GM23338 (cell line): ENCODE results near the gene OR8H3. TPM values are rescaled to one million over a fixed set of nuclear protein-coding genes. Genes with fewer than 3 reads are reported as not detected.

Source experiments
- ATAC-seq: fragments of 200-7000 bp; cut with Tn5 transposase; 3 replicates; pipeline ENCODE4 v1.9.1; 2020
- DNase-seq: peaks from one replicate; pipeline ENCODE4 v3.0.0-alpha.2; 2015; ENCODE audit warnings: low spot score
- H2AFZ ChIP-seq: fragments of 200-600 bp; sonication (generic); 2 replicates; pipeline ENCODE4 v1.8.0; 2016; ENCODE audit warnings: antibody characterized with exemption, mild to moderate bottlenecking, moderate library complexity
- H3F3A ChIP-seq: fragments of 200-600 bp; sonication (generic); replicated peaks from 2 replicates; pipeline ENCODE4 v1.8.0; 2017; ENCODE audit warnings: antibody characterized with exemption, mixed run types, low read depth
- H3K27ac ChIP-seq: fragments of 200-600 bp; sonication (generic); 2 replicates; pipeline ENCODE4 v1.6.1; 2016; ENCODE audit warnings: low read depth
- H3K27me3 ChIP-seq: fragments of 200-600 bp; sonication (generic); 2 replicates; pipeline ENCODE4 v1.8.0; 2016; ENCODE audit warnings: mild to moderate bottlenecking, mixed run types, moderate library complexity; ENCODE audit not compliant: insufficient read depth
- H3K36me3 ChIP-seq: fragments of 200-600 bp; sonication (generic); 2 replicates; pipeline ENCODE4 v1.8.0; 2016; ENCODE audit warnings: mild to moderate bottlenecking; ENCODE audit not compliant: insufficient read depth
- H3K4me1 ChIP-seq: fragments of 200-600 bp; sonication (generic); 2 replicates; pipeline ENCODE4 v1.8.0; 2016; ENCODE audit warnings: mild to moderate bottlenecking, moderate library complexity; ENCODE audit not compliant: insufficient read depth
- H3K4me2 ChIP-seq: fragments of 200-600 bp; sonication (generic); 2 replicates; pipeline ENCODE4 v1.7.1; 2017; ENCODE audit warnings: mixed run types
- H3K4me3 ChIP-seq: fragments of 200-600 bp; sonication (generic); 2 replicates; pipeline ENCODE4 v1.6.1; 2016; ENCODE audit warnings: mixed run types
- H3K79me2 ChIP-seq: fragments of 200-600 bp; sonication (generic); replicated peaks from 2 replicates; pipeline ENCODE4 v1.8.0; 2017; ENCODE audit warnings: mild to moderate bottlenecking; ENCODE audit not compliant: insufficient read depth
- H3K9me2 ChIP-seq: fragments of 200-600 bp; sonication (generic); 2 replicates; pipeline ENCODE4 v1.8.0; 2017; ENCODE audit not compliant: insufficient read depth
- H4K20me1 ChIP-seq: fragments of 200-600 bp; sonication (generic); replicated peaks from 2 replicates; pipeline ENCODE4 v1.8.0; 2017; ENCODE audit warnings: mild to moderate bottlenecking; ENCODE audit not compliant: insufficient read depth
- H3K27ac Mint-ChIP-seq: 2 replicates; pipeline ENCODE4 v1.8.0; 2020; ENCODE audit warnings: inconsistent platforms, mild to moderate bottlenecking, moderate library complexity, mixed read lengths
- H3K27me3 Mint-ChIP-seq: 3 replicates; pipeline ENCODE4 v1.8.0; 2022; ENCODE audit warnings: low read depth, mild to moderate bottlenecking, moderate library complexity, mixed read lengths, inconsistent platforms; ENCODE audit not compliant: insufficient read depth, poor library complexity
- H3K36me3 Mint-ChIP-seq: 3 replicates; pipeline ENCODE4 v1.8.0; 2021; ENCODE audit warnings: low read depth, mild to moderate bottlenecking, inconsistent platforms, moderate library complexity, mixed read lengths
- H3K4me1 Mint-ChIP-seq: 3 replicates; pipeline ENCODE4 v1.8.0; 2020; ENCODE audit warnings: mild to moderate bottlenecking, inconsistent platforms, mixed read lengths
- H3K4me3 Mint-ChIP-seq: 3 replicates; pipeline ENCODE4 v1.8.0; 2021; ENCODE audit warnings: moderate library complexity, mild to moderate bottlenecking, inconsistent platforms, mixed read lengths
- H3K9me3 Mint-ChIP-seq: 3 replicates; pipeline ENCODE4 v1.8.0; 2020; ENCODE audit warnings: moderate library complexity, mild to moderate bottlenecking, inconsistent platforms, mixed read lengths
- CREB1 ChIP-seq: fragments of 250-450 bp; sonication (Bioruptor Pico); IDR thresholded peaks from 2 replicates; pipeline ENCODE4 v1.5.0; 2020; ENCODE audit warnings: low read depth, mild to moderate bottlenecking, moderate library complexity
- EZH2 ChIP-seq: fragments of 200-600 bp; sonication (generic); IDR thresholded peaks from one replicate; pipeline ENCODE4 v1.8.0; 2017; ENCODE audit warnings: antibody characterized with exemption, mild to moderate bottlenecking, low read depth; ENCODE audit not compliant: unreplicated experiment
- EZH2phosphoT487 ChIP-seq: fragments of 200-600 bp; sonication (generic); IDR thresholded peaks from one replicate; pipeline ENCODE4 v1.8.1; 2018; ENCODE audit warnings: antibody characterized with exemption; ENCODE audit not compliant: unreplicated experiment
- JUNB ChIP-seq: IDR thresholded peaks from one replicate; pipeline ENCODE4 v1.6.1; 2016; ENCODE audit warnings: antibody characterized with exemption; ENCODE audit not compliant: unreplicated experiment
- NANOG ChIP-seq: IDR thresholded peaks from 2 replicates; pipeline ENCODE4 v1.6.1; 2016; ENCODE audit warnings: antibody characterized with exemption, borderline replicate concordance
- POLR2AphosphoS5 ChIP-seq: IDR thresholded peaks from 2 replicates; pipeline ENCODE4 v1.6.1; 2016; ENCODE audit warnings: antibody characterized with exemption, low read depth
- ZNF331 ChIP-seq: fragments of 250-450 bp; sonication (Bioruptor Pico); IDR thresholded peaks from 2 replicates; pipeline ENCODE4 v1.5.0; 2020; ENCODE audit warnings: low read depth, mild to moderate bottlenecking, moderate library complexity
- polyA plus RNA-seq: library from polyadenylated mRNA; unstranded; fragments of >200 nt; fragmentation: Nextera tagmentation; extraction: Ambion mirVana; gene quantifications from 2 replicates; pipeline ENCODE4 v1.2.1, GENCODE V29; 2016
- total RNA-seq: library from RNA; depleted of rRNA; stranded (reverse); fragments of >200 nt; shearing (Covaris generic); gene quantifications from 2 replicates; pipeline ENCODE4 v1.2.3, GENCODE V29; 2014
- TF ChIP-seq, protein P1 (sequence below): IDR thresholded peaks from one replicate; pipeline ENCODE4 v1.6.1; 2018; ENCODE audit warnings: antibody characterized with exemption; ENCODE audit not compliant: unreplicated experiment
- TF ChIP-seq, protein P2 (sequence below), 2 experiments: fragments of 200-600 bp in 1 of 2; sonication (generic) in 1 of 2; conservative IDR thresholded peaks; 2 replicates each; pipeline versions ENCODE4 v1.5.1 to v1.6.1; 2016 to 2017; ENCODE audit warnings: antibody characterized with exemption in 2 of 2, low read depth in 2 of 2, mild to moderate bottlenecking in 2 of 2, moderate library complexity in 1 of 2
- TF ChIP-seq, protein P3 (sequence below): IDR thresholded peaks from 2 replicates; pipeline ENCODE4 v1.6.1; 2016; ENCODE audit warnings: antibody characterized with exemption

Gene OR8H3
- total and polyA plus RNA-seq, 2 experiments from 2014 or later = not detected

- ATAC-seq (no peak), DNase-seq (peak; percentile 28)
- no peak overlapping the region for H3K4me3 Mint-ChIP-seq
- no peaks in the 10 kb centered on the region for H3K9me2 ChIP-seq
- no peak for TF ChIP-seq EZH2phosphoT487
- TF ChIP-seq, protein P1, sequence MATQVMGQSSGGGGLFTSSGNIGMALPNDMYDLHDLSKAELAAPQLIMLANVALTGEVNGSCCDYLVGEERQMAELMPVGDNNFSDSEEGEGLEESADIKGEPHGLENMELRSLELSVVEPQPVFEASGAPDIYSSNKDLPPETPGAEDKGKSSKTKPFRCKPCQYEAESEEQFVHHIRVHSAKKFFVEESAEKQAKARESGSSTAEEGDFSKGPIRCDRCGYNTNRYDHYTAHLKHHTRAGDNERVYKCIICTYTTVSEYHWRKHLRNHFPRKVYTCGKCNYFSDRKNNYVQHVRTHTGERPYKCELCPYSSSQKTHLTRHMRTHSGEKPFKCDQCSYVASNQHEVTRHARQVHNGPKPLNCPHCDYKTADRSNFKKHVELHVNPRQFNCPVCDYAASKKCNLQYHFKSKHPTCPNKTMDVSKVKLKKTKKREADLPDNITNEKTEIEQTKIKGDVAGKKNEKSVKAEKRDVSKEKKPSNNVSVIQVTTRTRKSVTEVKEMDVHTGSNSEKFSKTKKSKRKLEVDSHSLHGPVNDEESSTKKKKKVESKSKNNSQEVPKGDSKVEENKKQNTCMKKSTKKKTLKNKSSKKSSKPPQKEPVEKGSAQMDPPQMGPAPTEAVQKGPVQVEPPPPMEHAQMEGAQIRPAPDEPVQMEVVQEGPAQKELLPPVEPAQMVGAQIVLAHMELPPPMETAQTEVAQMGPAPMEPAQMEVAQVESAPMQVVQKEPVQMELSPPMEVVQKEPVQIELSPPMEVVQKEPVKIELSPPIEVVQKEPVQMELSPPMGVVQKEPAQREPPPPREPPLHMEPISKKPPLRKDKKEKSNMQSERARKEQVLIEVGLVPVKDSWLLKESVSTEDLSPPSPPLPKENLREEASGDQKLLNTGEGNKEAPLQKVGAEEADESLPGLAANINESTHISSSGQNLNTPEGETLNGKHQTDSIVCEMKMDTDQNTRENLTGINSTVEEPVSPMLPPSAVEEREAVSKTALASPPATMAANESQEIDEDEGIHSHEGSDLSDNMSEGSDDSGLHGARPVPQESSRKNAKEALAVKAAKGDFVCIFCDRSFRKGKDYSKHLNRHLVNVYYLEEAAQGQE = no peak
- TF ChIP-seq CREB1 = no peak
- no peak for TF ChIP-seq JUNB
- TF ChIP-seq POLR2AphosphoS5 = no peak
- TF ChIP-seq, protein P2, sequence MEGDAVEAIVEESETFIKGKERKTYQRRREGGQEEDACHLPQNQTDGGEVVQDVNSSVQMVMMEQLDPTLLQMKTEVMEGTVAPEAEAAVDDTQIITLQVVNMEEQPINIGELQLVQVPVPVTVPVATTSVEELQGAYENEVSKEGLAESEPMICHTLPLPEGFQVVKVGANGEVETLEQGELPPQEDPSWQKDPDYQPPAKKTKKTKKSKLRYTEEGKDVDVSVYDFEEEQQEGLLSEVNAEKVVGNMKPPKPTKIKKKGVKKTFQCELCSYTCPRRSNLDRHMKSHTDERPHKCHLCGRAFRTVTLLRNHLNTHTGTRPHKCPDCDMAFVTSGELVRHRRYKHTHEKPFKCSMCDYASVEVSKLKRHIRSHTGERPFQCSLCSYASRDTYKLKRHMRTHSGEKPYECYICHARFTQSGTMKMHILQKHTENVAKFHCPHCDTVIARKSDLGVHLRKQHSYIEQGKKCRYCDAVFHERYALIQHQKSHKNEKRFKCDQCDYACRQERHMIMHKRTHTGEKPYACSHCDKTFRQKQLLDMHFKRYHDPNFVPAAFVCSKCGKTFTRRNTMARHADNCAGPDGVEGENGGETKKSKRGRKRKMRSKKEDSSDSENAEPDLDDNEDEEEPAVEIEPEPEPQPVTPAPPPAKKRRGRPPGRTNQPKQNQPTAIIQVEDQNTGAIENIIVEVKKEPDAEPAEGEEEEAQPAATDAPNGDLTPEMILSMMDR (conservative IDR thresholded peaks at IDR 0.05; ENCODE audit: low read depth in 2 of 2) = peak; percentile 36 to 70
- no peak for TF ChIP-seq NANOG
- H3K4me1 Mint-ChIP-seq = no peaks in the 10 kb centered on the region
- no peak overlapping the region for H3K4me2 ChIP-seq
- H3K27me3 ChIP-seq = no peaks in the 10 kb centered on the region
- H3K9me3 Mint-ChIP-seq = no peaks in the 10 kb centered on the region
- no peak overlapping the region for H3K27ac ChIP-seq
- H3K79me2 ChIP-seq = no peaks in the 10 kb centered on the region
- no peaks in the 10 kb centered on the region for H3K36me3 ChIP-seq
- H3K27me3 Mint-ChIP-seq = no peaks in the 10 kb centered on the region
- no peak overlapping the region for H2AFZ ChIP-seq
- H4K20me1 ChIP-seq = no peaks in the 10 kb centered on the region
- no peak overlapping the region for H3K4me3 ChIP-seq
- no peaks in the 10 kb centered on the region for H3F3A ChIP-seq
- no peaks in the 10 kb centered on the region for H3K36me3 Mint-ChIP-seq
- H3K4me1 ChIP-seq = no peaks in the 10 kb centered on the region
- H3K27ac Mint-ChIP-seq = no peak overlapping the region
Observed at GRCh38 chr11:56089697-56090096, 32.5 kb upstream of the OR8H3 start.

DNA sequence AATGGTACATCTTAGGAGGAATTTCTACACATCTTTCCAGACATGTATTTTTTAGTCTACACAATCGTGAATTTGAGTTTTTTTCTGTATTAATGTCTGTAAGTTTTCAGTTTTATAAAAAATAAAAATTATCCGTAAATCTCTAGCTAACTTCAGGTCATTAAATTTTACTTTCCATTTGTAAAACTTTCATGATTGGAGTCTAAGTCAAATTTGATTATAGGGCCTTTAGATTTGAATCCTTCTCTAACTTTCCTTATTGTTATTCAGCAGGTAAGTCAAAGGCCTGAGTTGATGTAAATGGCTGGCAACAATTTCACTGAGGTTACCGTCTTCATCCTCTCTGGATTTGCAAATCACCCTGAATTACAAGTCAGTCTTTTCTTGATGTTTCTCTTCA, 29.2 kb upstream of the OR8H3 start, which contains the start of gene OR8I2:
OR8I2 (plus strand) TSS at position 301 of the 400 bp plus-strand sequence; CDS start at position 301, 0 bp downstream.
- Histone ChIP-seq H3K27me3 (no peaks in the 10 kb centered on the region), H4K20me1 (no peaks in the 10 kb centered on the region), H3K9me2 (no peaks in the 10 kb centered on the region), H3K36me3 (no peaks in the 10 kb centered on the region), H2AFZ (no peak within 1 kb of the TSS), H3K4me2 (no peak within 1 kb of the TSS), H3K27ac (no peak within 1 kb of the TSS), H3K4me1 (no peaks in the 10 kb centered on the region), H3F3A (no peaks in the 10 kb centered on the region), H3K4me3 (no peak within 1 kb of the TSS), H3K79me2 (no peaks in the 10 kb centered on the region)
- Mint-ChIP-seq H3K4me1 (no peaks in the 10 kb centered on the region), H3K36me3 (no peaks in the 10 kb centered on the region), H3K27ac (no peak within 1 kb of the TSS; the same call in 1 of the 2 replicates), H3K9me3 (no peaks in the 10 kb centered on the region), H3K4me3 (no peak within 1 kb of the TSS), H3K27me3 (no peaks in the 10 kb centered on the region)
- no peak for ATAC-seq
- TF ChIP-seq, protein P2 (conservative IDR thresholded peaks at IDR 0.05; ENCODE audit: low read depth in 2 of 2) = no peak
- TF ChIP-seq ZNF331 (CRISPR knock-in tag) (no peak), JUNB (no peak), EZH2 (no peak), NANOG (no peak)
- TF ChIP-seq, protein P3, sequence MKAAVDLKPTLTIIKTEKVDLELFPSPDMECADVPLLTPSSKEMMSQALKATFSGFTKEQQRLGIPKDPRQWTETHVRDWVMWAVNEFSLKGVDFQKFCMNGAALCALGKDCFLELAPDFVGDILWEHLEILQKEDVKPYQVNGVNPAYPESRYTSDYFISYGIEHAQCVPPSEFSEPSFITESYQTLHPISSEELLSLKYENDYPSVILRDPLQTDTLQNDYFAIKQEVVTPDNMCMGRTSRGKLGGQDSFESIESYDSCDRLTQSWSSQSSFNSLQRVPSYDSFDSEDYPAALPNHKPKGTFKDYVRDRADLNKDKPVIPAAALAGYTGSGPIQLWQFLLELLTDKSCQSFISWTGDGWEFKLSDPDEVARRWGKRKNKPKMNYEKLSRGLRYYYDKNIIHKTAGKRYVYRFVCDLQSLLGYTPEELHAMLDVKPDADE = no peak
- DNase-seq = no peak
